Pancreas (tissue), 10 donors: Measurements from ENCODE around the gene MYLK. TPM values are rescaled to one million over a fixed set of nuclear protein-coding genes. Genes with fewer than 3 reads are reported as not detected.
A peak's percentile ranks its signal among the peaks of the same experiment; 100 is the strongest.

Experiments
- ATAC-seq, 4 donors: fragments of 200-7000 bp; cut with Tn5 transposase; one replicate each; pipeline versions ENCODE4 v1.8.0 to v1.9.1; 2020; ENCODE audit warnings: mild to moderate bottlenecking in 4 of 4, moderate library complexity in 4 of 4
- DNase-seq, 6 donors: peaks; one replicate each; pipeline ENCODE4 v3.0.0-alpha.2; 2020
- FAIRE-seq: peaks from 2 replicates; lab custom pipeline; 2012; peaks lifted over from hg19 to GRCh38; lab: Jason Lieb, UNC
- H3K27ac ChIP-seq, 4 donors: fragments of 200-600 bp; sonication (generic); 1 replicate in 3 of 4; 2 replicates in 1 of 4; pipeline versions ENCODE4 v1.5.0 to v1.8.0; 2020
- H3K27me3 ChIP-seq, 4 donors: fragments of 200-600 bp; one replicate each; pipeline ENCODE4 v1.8.0; 2021
- H3K36me3 ChIP-seq, 3 donors: fragments of 200-600 bp; sonication (generic) in 1 of 3; one replicate each; pipeline versions ENCODE4 v1.5.0 to v1.8.0; 2020 to 2021
- H3K4me1 ChIP-seq, 3 donors: fragments of 200-600 bp; one replicate each; pipeline ENCODE4 v1.8.0; 2021
- H3K4me3 ChIP-seq, 4 donors: fragments of 200-600 bp; sonication (generic) in 2 of 4; one replicate each; pipeline versions ENCODE4 v1.5.0 to v1.8.0; 2020 to 2021
- H3K9me3 ChIP-seq, 4 donors: fragments of 200-600 bp; one replicate each; pipeline ENCODE4 v1.8.0; 2021
- CTCF ChIP-seq, 4 donors: fragments of 200-600 bp; sonication (generic) in 3 of 4; IDR thresholded peaks; one replicate each; pipeline versions ENCODE4 v1.5.0 to v1.8.0; 2021; ENCODE audit warnings: antibody characterized with exemption in 4 of 4
- whole genome bisulfite sequencing, 2 donors: extraction: QIAGEN DNeasy Blood & Tissue Kit; methylation state at CpG; one replicate each; pipeline ENCODE4 v1.1.7; 2013; 5-methylcytosine and 5-hydroxymethylcytosine counted together
- intact Hi-C, 3 donors: fragments of 100-400 bp; cut with DNase I; formaldehyde crosslinking; loops; one replicate each; pipeline versions ENCODE4 v1.11.1 to v1.14.2; 2022
- polyA plus RNA-seq, 2 donors: library from polyadenylated mRNA; stranded (reverse); fragments of 200-250 nt; gene quantifications; one replicate each; pipeline ENCODE4 v1.2.3, GENCODE V29; 2013
- total RNA-seq, 6 donors: library from RNA; stranded (reverse); fragmentation: NEBNext Ultra II Directional in 4 of 6; extraction: Animal tissue kit (Norgen Biotek cat#: 25700) in 4 of 6; gene quantifications; one replicate each; pipeline versions ENCODE4 v1.2.1 to v1.2.4, GENCODE V29; 2021 to 2023
- donor health status: healthy with polysubstance abuse.
- donor health status: DM: no; HTN: no; CAD: no; lungs with moderate emphysema.
- donor health status: DM: no; HTN: no; CAD: no.
- donor health status: control.
- donor health status: control.
- donor health status: Bipolar disorder and iron deficiency.
- donor health status: DM: yes; HTN: yes; CAD: no.
- donor health status: DM: no; HTN: no; CAD: no.
- donor health status: DM: no; HTN: no; CAD: no.
- donor health status: DM: yes; HTN: yes; CAD: no.

Gene MYLK
- total and polyA plus RNA-seq, 8 donors, result 3.1 to 12.0 (median 6.7) TPM

DNA sequence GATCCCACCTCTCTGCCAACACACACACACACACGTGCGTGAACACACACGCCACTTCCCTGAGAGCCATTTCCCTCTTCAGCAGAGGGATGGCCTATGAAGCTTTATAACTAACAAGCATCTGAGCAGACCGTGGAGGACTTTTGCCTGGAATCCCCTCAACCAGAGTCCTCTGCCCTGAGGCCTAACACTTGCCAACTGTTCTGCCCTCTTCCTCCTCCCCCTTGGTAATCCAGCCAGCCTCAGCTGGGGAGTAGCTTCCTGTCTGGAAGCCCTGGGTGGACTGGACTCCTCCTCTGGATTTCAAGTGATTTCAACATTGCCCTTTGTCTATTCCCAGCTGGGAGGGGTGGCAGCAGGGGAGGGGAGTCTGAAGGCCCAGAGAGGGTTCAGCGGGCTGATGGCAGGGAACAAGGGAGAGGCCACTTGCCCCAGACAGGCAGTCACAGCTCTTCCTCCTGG, 230.9 kb downstream of the MYLK start:
- Histone ChIP-seq H3K27me3 (no peaks in the 10 kb centered on the region), H3K4me3 (no peak overlapping the region), H3K36me3 (no peaks in the 10 kb centered on the region), H3K27ac (no peak overlapping the region), H3K9me3 (no peaks in the 10 kb centered on the region), H3K4me1 (no peaks in the 10 kb centered on the region)
- intact Hi-C loops, result loop anchor here in 1 of 3 donors (5.0 kb wide), 1 partner anchor 44 kb away; no protein-coding TSS in a partner anchor
- peak in 3 of 4 donors; percentile 31 to 61 (median 46) for ATAC-seq
- no peak for DNase-seq
- WGBS, 2 donors, result 73 to 76% methylated on average over 5 of the region's 5 CpGs
- no peak for TF ChIP-seq CTCF (IDR thresholded peaks at IDR 0.05)
- FAIRE-seq, result no peak

GRCh38 chr3:123652342-123652984, 231.7 kb downstream of the MYLK start:
- peak; percentile 72 to 84 (median 78) for TF ChIP-seq CTCF (IDR thresholded peaks at IDR 0.05)
- no peaks in the 10 kb centered on the region for H3K4me1 ChIP-seq
- peak; percentile 86 to 98 (median 96) for ATAC-seq
- no peak for FAIRE-seq
- no peak overlapping the region for H3K27ac ChIP-seq
- H3K4me3 ChIP-seq, result no peak overlapping the region
- no peaks in the 10 kb centered on the region for H3K27me3 ChIP-seq
- intact Hi-C loops, result loop anchor here in 1 of 3 donors (5.0 kb wide), 1 partner anchor 45 kb away; no protein-coding TSS in a partner anchor
- H3K36me3 ChIP-seq, result no peaks in the 10 kb centered on the region
- WGBS, 2 donors, result 20 to 25% methylated on average over 9 of the region's 9 CpGs
- H3K9me3 ChIP-seq, result no peaks in the 10 kb centered on the region
- peak; percentile 58 to 90 (median 78) for DNase-seq

- DNase-seq (no peak), FAIRE-seq (no peak), ATAC-seq (no peak)
- 61 to 68% methylated on average over 11 of the region's 11 CpGs for WGBS, 2 donors
- no peak for TF ChIP-seq CTCF (IDR thresholded peaks at IDR 0.05)
- intact Hi-C loops, result loop anchor here in 1 of 3 donors (5.0 kb wide), 1 partner anchor 46 kb away; no protein-coding TSS in a partner anchor
- Histone ChIP-seq H3K27ac (no peak overlapping the region), H3K9me3 (no peaks in the 10 kb centered on the region), H3K4me3 (no peak overlapping the region), H3K27me3 (no peaks in the 10 kb centered on the region), H3K4me1 (no peaks in the 10 kb centered on the region), H3K36me3 (no peaks in the 10 kb centered on the region)
These were observed 232.4 kb downstream of the MYLK start for GRCh38 chr3:123651449-123652341.

DNA sequence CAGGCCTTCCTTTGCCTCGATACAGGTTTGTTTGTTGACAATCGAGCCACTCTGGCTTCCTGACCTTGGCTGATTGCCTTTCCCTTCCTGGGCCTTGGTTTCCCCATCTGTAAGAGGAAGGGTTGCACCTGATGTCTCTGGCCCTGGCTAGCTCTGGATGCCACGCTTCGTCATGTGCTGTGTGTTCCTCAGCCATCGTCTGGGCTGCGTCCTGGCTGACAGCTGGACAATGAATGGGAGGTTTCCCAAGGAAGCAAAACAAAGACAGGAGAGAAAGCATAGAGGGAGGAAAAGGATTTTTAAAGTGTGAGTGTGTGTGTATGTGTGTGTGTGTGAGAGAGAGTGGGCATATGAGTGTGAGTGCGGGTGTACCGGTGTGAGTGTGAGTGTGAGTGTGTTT, 234.0 kb downstream of the MYLK start:
- no peaks in the 10 kb centered on the region for H3K36me3 ChIP-seq
- intact Hi-C loops, result loop anchor here in 1 of 3 donors (5.0 kb wide), 1 partner anchor 47 kb away; no protein-coding TSS in a partner anchor
- FAIRE-seq, result no peak

More for the DNA sequence above, 234.0 kb downstream of the MYLK start:
- no peak overlapping the region for H3K27ac ChIP-seq
- no peaks in the 10 kb centered on the region for H3K9me3 ChIP-seq
- no peak for TF ChIP-seq CTCF (IDR thresholded peaks at IDR 0.05)
- H3K27me3 ChIP-seq, result no peaks in the 10 kb centered on the region
- DNase-seq, result no peak
- 72 to 75% methylated on average over 8 of the region's 8 CpGs for WGBS, 2 donors
- H3K4me3 ChIP-seq, result no peak overlapping the region
- no peak for ATAC-seq
- H3K4me1 ChIP-seq, result no peaks in the 10 kb centered on the region
